HepG2 (cell line): ENCODE data around the gene CARTPT. TPM values are rescaled to one million over a fixed set of nuclear protein-coding genes. Genes with fewer than 3 reads are reported as not detected.

Source experiments
- ATAC-seq: fragments of 200-7000 bp; cut with Tn5 transposase; 3 replicates; pipeline ENCODE4 v1.9.1; 2020; ENCODE audit warnings: mild to moderate bottlenecking, moderate library complexity
- BruUV-seq: library from RNA; stranded (reverse); fragments of 400-500 nt; replicated peaks from 2 replicates; lab custom pipeline; 2021; lab: Mats Ljungman, UMichigan
- CTCF ChIA-PET: fragments of 300-600 bp; formaldehyde crosslinking; extraction: SDS; loops from one replicate; lab custom pipeline; 2021; ENCODE audit warnings: low total read pairs, inconsistent platforms, low intra/inter-chr PET ratio; lab: Yijun Ruan, JAX
- POLR2A ChIA-PET: fragments of 350-600 bp; sonication (Branson Sonifier 250); formaldehyde crosslinking; loops from one replicate; lab custom pipeline; 2020; ENCODE audit warnings: antibody characterized with exemption, inconsistent platforms; lab: Yijun Ruan, JAX
- DNase-seq: peaks from one replicate; pipeline ENCODE4 v3.0.0-alpha.2; 2015; ENCODE audit warnings: low spot score
- FAIRE-seq: peaks from 3 replicates; lab custom pipeline; 2011; peaks lifted over from hg19 to GRCh38; lab: Jason Lieb, UNC
- H2AFZ ChIP-seq: one replicate; pipeline ENCODE4 v1.6.1; 2011; ENCODE audit warnings: low read length, inconsistent platforms
- H3K27ac ChIP-seq: fragments of 300-600 bp; 3 replicates; pipeline ENCODE4 v1.8.0; 2011; ENCODE audit warnings: mixed run types, mild to moderate bottlenecking, mixed read lengths, low read length, inconsistent platforms; ENCODE audit not compliant: insufficient read depth; ENCODE audit errors: extremely low read length
- H3K27me3 ChIP-seq, 2 experiments: fragments of 200-600 bp in 1 of 2; 2 replicates in 1 of 2; 3 replicates in 1 of 2; pipeline versions ENCODE4 v1.6.0 to v1.8.0; 2011; ENCODE audit warnings: low read length in 2 of 2, mild to moderate bottlenecking in 2 of 2, moderate library complexity in 2 of 2, inconsistent platforms in 1 of 2; ENCODE audit not compliant: insufficient read depth in 2 of 2, control insufficient read depth in 1 of 2
- H3K36me3 ChIP-seq, 2 experiments: fragments of 200-600 bp in 1 of 2; replicated peaks in 1 of 2; 2 replicates in 1 of 2; 3 replicates in 1 of 2; pipeline versions ENCODE4 v1.5.1 to v1.8.0; 2011; ENCODE audit warnings: low read length in 2 of 2, inconsistent platforms in 1 of 2; ENCODE audit not compliant: insufficient read depth in 2 of 2, control insufficient read depth in 1 of 2
- H3K4me1 ChIP-seq: 2 replicates; pipeline ENCODE4 v1.5.1; 2012; ENCODE audit warnings: low read length, inconsistent platforms; ENCODE audit not compliant: insufficient read depth
- H3K4me2 ChIP-seq: 2 replicates; pipeline ENCODE4 v1.6.0; 2011; ENCODE audit warnings: low read depth, low read length, inconsistent platforms
- H3K4me3 ChIP-seq, 3 experiments: fragments of 200-600 bp in 1 of 3; sonication (generic), shearing (Covaris generic) in 1 of 3; replicated peaks in 1 of 3; 2 replicates each; pipeline ENCODE4 v1.5.1; 2011 to 2016; ENCODE audit warnings: low read length in 3 of 3, inconsistent platforms in 2 of 3, low read depth in 2 of 3, mild to moderate bottlenecking in 2 of 3, control low read depth in 1 of 3, mixed read lengths in 1 of 3; ENCODE audit not compliant: insufficient read depth in 1 of 3
- H3K79me2 ChIP-seq: one replicate; pipeline ENCODE4 v1.6.1; 2011; ENCODE audit warnings: low read length, inconsistent platforms; ENCODE audit not compliant: insufficient read depth
- H3K9ac ChIP-seq: 2 replicates; pipeline ENCODE4 v1.6.0; 2011; ENCODE audit warnings: mild to moderate bottlenecking, low read depth, low read length, inconsistent platforms; ENCODE audit not compliant: insufficient read depth
- H3K9me3 ChIP-seq: 2 replicates; pipeline ENCODE4 v1.5.1; 2012; ENCODE audit warnings: mild to moderate bottlenecking, low read length
- H4K20me1 ChIP-seq: 2 replicates; pipeline ENCODE4 v1.6.0; 2011; ENCODE audit warnings: inconsistent platforms, mild to moderate bottlenecking, low read length, moderate library complexity; ENCODE audit not compliant: insufficient read depth
- LCORL ChIP-seq, 2 experiments: fragments of 450-650 bp in 1 of 2; sonication (generic) in 1 of 2; formaldehyde crosslinking in 1 of 2; IDR thresholded peaks; 2 replicates each; pipeline versions ENCODE4 v1.5.0 to v1.6.1; 2017 to 2020; ENCODE audit warnings: antibody characterized with exemption in 1 of 2, missing genetic modification reagents in 1 of 2
- MNT ChIP-seq: fragments of 450-650 bp; IDR thresholded peaks from 2 replicates; pipeline ENCODE4 v1.6.1; 2016
- ZNF253 ChIP-seq: sonication (generic); formaldehyde crosslinking; IDR thresholded peaks from 2 replicates; pipeline ENCODE4 v1.8.0; 2022; ENCODE audit warnings: mild to moderate bottlenecking, missing genetic modification reagents, borderline replicate concordance
- ZNF629 ChIP-seq: sonication (generic); formaldehyde crosslinking; conservative IDR thresholded peaks from 2 replicates; pipeline ENCODE4 v1.5.0; 2020; ENCODE audit warnings: missing genetic modification reagents
- WGBS: methylation state at CpG from one replicate; pipeline ENCODE4 v1.1.6; 2017; ENCODE audit warnings: low lambda C conversion rate; 5-methylcytosine and 5-hydroxymethylcytosine counted together
- in situ Hi-C: cut with HindIII; loops from 2 replicates; pipeline ENCODE4 v1.10.0; 2017; ENCODE audit warnings: low pct_unique_long_range_greater_than_20kb; ENCODE audit not compliant: extremely low pct_ligation_motif_present
- intact Hi-C: fragments of 100-400 bp; cut with micrococcal nuclease; formaldehyde crosslinking; loops from one replicate; pipeline ENCODE4 v1.10.0; 2022; ENCODE audit not compliant: unreplicated experiment
- polyA plus RNA-seq, 8 experiments: library from polyadenylated mRNA; depleted of rRNA in 3 of 8; stranded (reverse) in 7 of 8; unstranded in 1 of 8; fragments of >200 nt; fragmentation: Illumina TruSeq in 4 of 8; extraction: Trizol in 4 of 8; gene quantifications; 2 replicates each; pipeline versions ENCODE4 v1.2.1 to v1.2.3, GENCODE V29; 2011 to 2016; ENCODE audit warnings: low read depth in 4 of 8, missing spikeins in 1 of 8, mixed read lengths in 1 of 8; ENCODE audit not compliant: insufficient read depth in 1 of 8
- total RNA-seq, 5 experiments: library from RNA; depleted of rRNA; stranded (reverse); fragments of >200 nt; fragmentation: Illumina TruSeq; extraction: Trizol; gene quantifications; 2 replicates each; pipeline ENCODE4 v1.2.3, GENCODE V29; 2016; ENCODE audit warnings: low read depth in 1 of 5

The CARTPT gene
- total and polyA plus RNA-seq, 2 of the 13 experiments (the other 11 are each of a cell fraction or from before 2014, with no cell fraction given), result not detected

- Histone ChIP-seq H3K9me3 (no peaks in the 10 kb centered on the region), H3K79me2 (no peaks in the 10 kb centered on the region)
- FAIRE-seq, result no peak
- TF ChIP-seq ZNF253 (no peak), LCORL (IDR thresholded peaks at IDR 0.05) (peak; percentile 61), LCORL (CRISPR knock-in tag; IDR thresholded peaks at IDR 0.05) (no peak)
- TF ChIP-seq, all 625 proteins: peak for 1
- CTCF ChIA-PET, result no interaction called here
- intact Hi-C loops (no loop called here), in situ Hi-C loops (no loop called here)
- H4K20me1 ChIP-seq, result no peaks in the 10 kb centered on the region
- H3K9ac ChIP-seq, result no peak overlapping the region
- ATAC-seq (no peak), DNase-seq (no peak)
- H3K4me2 ChIP-seq, result no peak overlapping the region
- no peaks in the 10 kb centered on the region for H3K4me1 ChIP-seq
- H3K36me3 ChIP-seq, result no peaks in the 10 kb centered on the region
- no peak overlapping the region for H2AFZ ChIP-seq
- POLR2A ChIA-PET, result no interaction called here
- no peak overlapping the region for H3K27ac ChIP-seq
- BruUV-seq, result no TSS peak
- H3K4me3 ChIP-seq, result no peak overlapping the region
- H3K27me3 ChIP-seq, result no peaks in the 10 kb centered on the region; a peak in 1 of 5 replicates
Measured at GRCh38 chr5:71731015-71731414, 11.9 kb downstream of the CARTPT start.

- CTCF ChIA-PET, result no interaction called here
- TF ChIP-seq ZNF629 (CRISPR knock-in tag), result no peak
- no peak for TF ChIP-seq MNT
Measured at GRCh38 chr5:71732011-71732410, 12.9 kb downstream of the CARTPT start.

More at GRCh38 chr5:71732011-71732410, 12.9 kb downstream of the CARTPT start:
- H3K4me2 ChIP-seq, result no peak overlapping the region
- no peak overlapping the region for H2AFZ ChIP-seq
- no peak overlapping the region for H3K27ac ChIP-seq
- intact Hi-C loops, result no loop called here
- POLR2A ChIA-PET, result no interaction called here
- in situ Hi-C loops, result no loop called here
- H3K4me3 ChIP-seq, result no peak overlapping the region
- no peaks in the 10 kb centered on the region; a peak in 1 of 5 replicates for H3K27me3 ChIP-seq
- no peaks in the 10 kb centered on the region for H3K79me2 ChIP-seq
- DNase-seq (no peak), FAIRE-seq (no peak), ATAC-seq (no peak)
- BruUV-seq, result no TSS peak
- no peak overlapping the region for H3K9ac ChIP-seq
- no peaks in the 10 kb centered on the region for H3K36me3 ChIP-seq
- no peaks in the 10 kb centered on the region for H3K9me3 ChIP-seq
- no peaks in the 10 kb centered on the region for H3K4me1 ChIP-seq
- no peaks in the 10 kb centered on the region for H4K20me1 ChIP-seq
- 17% methylated on average over 1 of the region's 1 CpG for WGBS
